Panc1 (cell line): ENCODE results near the gene KIF21A. TPM values are rescaled to one million over a fixed set of nuclear protein-coding genes. Genes with fewer than 3 reads are reported as not detected.

Experiments
- ATAC-seq: fragments of 200-7000 bp; cut with Tn5 transposase; 2 replicates; pipeline ENCODE4 v1.9.1; 2020; ENCODE audit warnings: mild to moderate bottlenecking, moderate library complexity
- BruUV-seq: library from RNA; stranded (reverse); fragments of 400-500 nt; replicated peaks from 2 replicates; lab custom pipeline; 2021; lab: Mats Ljungman, UMichigan
- CTCF ChIA-PET: fragments of 300-600 bp; sonication (Branson Sonifier 250); formaldehyde crosslinking; loops from one replicate; lab custom pipeline; 2022; ENCODE audit warnings: antibody characterized with exemption; lab: Charles Lee
- POLR2A ChIA-PET: fragments of 300-600 bp; sonication (Branson Sonifier 250); formaldehyde crosslinking; loops from one replicate; lab custom pipeline; 2022; ENCODE audit warnings: antibody characterized with exemption; lab: Charles Lee
- DNase-seq: peaks from one replicate; pipeline ENCODE4 v3.0.0-alpha.2; 2010; ENCODE audit warnings: low read depth, low spot score
- H3K27ac ChIP-seq: 2 replicates; pipeline ENCODE4 v1.5.1; 2011; ENCODE audit warnings: mild to moderate bottlenecking, low read length, inconsistent platforms
- H3K27me3 ChIP-seq: fragments of 200-500 bp; sonication (Bioruptor generic); 2 replicates; pipeline ENCODE4 v1.6.0; 2014; ENCODE audit warnings: low read length, inconsistent platforms; ENCODE audit not compliant: control insufficient read depth, insufficient read depth
- H3K36me3 ChIP-seq: fragments of 200-500 bp; sonication (Bioruptor generic); 2 replicates; pipeline ENCODE4 v1.5.1; 2014; ENCODE audit warnings: inconsistent platforms, mild to moderate bottlenecking, low read length, moderate library complexity; ENCODE audit not compliant: control insufficient read depth, insufficient read depth
- H3K4me1 ChIP-seq: 2 replicates; pipeline ENCODE4 v1.5.1; 2011; ENCODE audit warnings: inconsistent platforms, mild to moderate bottlenecking, low read length, moderate library complexity; ENCODE audit not compliant: control insufficient read depth, insufficient read depth
- H3K4me3 ChIP-seq, 2 experiments: 2 replicates each; pipeline ENCODE4 v1.5.1; 2011 to 2012; ENCODE audit warnings: low read depth in 2 of 2, low read length in 2 of 2, mild to moderate bottlenecking in 2 of 2, inconsistent platforms in 1 of 2, moderate library complexity in 1 of 2
- H3K9me3 ChIP-seq: fragments of 200-500 bp; sonication (Bioruptor generic); 2 replicates; pipeline ENCODE4 v1.5.1; 2014; ENCODE audit warnings: low read depth, mild to moderate bottlenecking, inconsistent platforms, low read length, moderate library complexity; ENCODE audit not compliant: control insufficient read depth, insufficient read depth
- POLR2AphosphoS5 ChIP-seq: IDR thresholded peaks from 2 replicates; pipeline ENCODE4 v1.6.1; 2012; ENCODE audit warnings: mild to moderate bottlenecking, low read depth, low read length, moderate library complexity
- SIN3A ChIP-seq: IDR thresholded peaks from 2 replicates; pipeline ENCODE4 v1.6.1; 2012; ENCODE audit warnings: low read depth, mild to moderate bottlenecking, low read length, moderate library complexity, borderline replicate concordance; ENCODE audit not compliant: insufficient read depth
- TCF7L2 ChIP-seq: IDR thresholded peaks from 2 replicates; pipeline ENCODE4 v1.6.1; 2011; ENCODE audit warnings: mild to moderate bottlenecking, low read depth, low read length, inconsistent platforms
- in situ Hi-C: cut with HindIII; loops from 2 replicates; pipeline ENCODE4 v1.10.0; 2016; ENCODE audit warnings: low sequenced_read_pairs, low pct_unique_long_range_greater_than_20kb
- intact Hi-C: fragments of 100-400 bp; cut with micrococcal nuclease; formaldehyde crosslinking; loops from one replicate; pipeline ENCODE4 v1.10.0; 2022; ENCODE audit not compliant: unreplicated experiment
- total RNA-seq: library from RNA; stranded (reverse); gene quantifications from one replicate; pipeline ENCODE4 v1.2.1, GENCODE V29; 2021; ENCODE audit not compliant: unreplicated experiment
- TF ChIP-seq, protein P1 (sequence below), 2 experiments: IDR thresholded peaks; 2 replicates each; pipeline ENCODE4 v1.6.1; 2011 to 2012; ENCODE audit warnings: low read depth in 2 of 2, control low read depth in 1 of 2, low read length in 1 of 2, mild to moderate bottlenecking in 1 of 2, moderate library complexity in 1 of 2; ENCODE audit not compliant: insufficient read depth in 1 of 2
- TF ChIP-seq, protein P2 (sequence below): fragments of 450-650 bp; IDR thresholded peaks from 2 replicates; pipeline ENCODE4 v1.5.1; 2017; ENCODE audit warnings: mild to moderate bottlenecking

KIF21A gene
- total RNA-seq, 1 experiment from 2014 or later, result 25.6 TPM

DNA sequence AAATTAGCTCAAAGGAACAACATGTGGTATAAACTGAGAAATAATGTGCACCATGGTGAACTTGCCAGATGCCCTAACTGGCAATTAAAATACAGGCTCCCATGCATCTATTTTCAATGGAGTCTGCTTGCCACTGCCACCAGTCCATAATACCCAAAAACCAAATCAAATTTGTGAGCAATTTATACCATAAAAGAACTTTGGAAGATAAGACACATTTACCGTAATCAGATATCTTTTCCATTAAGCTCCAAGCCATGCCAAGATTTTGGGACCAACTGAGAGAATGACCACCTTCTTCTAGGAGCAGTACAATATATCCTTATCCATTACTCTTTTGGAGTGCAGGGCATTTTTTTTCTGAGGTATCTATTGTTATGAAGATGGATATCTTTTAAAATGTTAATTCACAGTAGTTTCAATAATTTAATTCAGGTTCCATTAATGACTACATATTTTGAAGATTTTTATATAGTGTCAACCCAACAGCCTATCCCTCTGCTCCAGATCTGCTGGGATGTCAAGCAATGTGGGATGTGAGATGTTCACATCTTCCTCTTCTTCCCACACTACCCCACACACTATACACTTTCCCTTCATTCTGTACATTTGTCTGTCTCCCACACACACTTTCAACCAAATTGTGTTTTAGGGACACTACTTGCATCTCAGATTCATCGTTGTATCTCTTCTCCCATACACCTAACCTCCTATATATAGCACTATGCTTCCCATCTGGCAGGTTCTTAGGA lies 53.3 kb downstream of the KIF21A start:
- Histone ChIP-seq H3K27me3 (no peaks in the 10 kb centered on the region), H3K36me3 (no peaks in the 10 kb centered on the region), H3K9me3 (no peaks in the 10 kb centered on the region), H3K4me1 (no peaks in the 10 kb centered on the region), H3K4me3 (no peak overlapping the region), H3K27ac (no peak overlapping the region)
- no TSS peak for BruUV-seq
- no peak for TF ChIP-seq TCF7L2
- TF ChIP-seq, protein P1, sequence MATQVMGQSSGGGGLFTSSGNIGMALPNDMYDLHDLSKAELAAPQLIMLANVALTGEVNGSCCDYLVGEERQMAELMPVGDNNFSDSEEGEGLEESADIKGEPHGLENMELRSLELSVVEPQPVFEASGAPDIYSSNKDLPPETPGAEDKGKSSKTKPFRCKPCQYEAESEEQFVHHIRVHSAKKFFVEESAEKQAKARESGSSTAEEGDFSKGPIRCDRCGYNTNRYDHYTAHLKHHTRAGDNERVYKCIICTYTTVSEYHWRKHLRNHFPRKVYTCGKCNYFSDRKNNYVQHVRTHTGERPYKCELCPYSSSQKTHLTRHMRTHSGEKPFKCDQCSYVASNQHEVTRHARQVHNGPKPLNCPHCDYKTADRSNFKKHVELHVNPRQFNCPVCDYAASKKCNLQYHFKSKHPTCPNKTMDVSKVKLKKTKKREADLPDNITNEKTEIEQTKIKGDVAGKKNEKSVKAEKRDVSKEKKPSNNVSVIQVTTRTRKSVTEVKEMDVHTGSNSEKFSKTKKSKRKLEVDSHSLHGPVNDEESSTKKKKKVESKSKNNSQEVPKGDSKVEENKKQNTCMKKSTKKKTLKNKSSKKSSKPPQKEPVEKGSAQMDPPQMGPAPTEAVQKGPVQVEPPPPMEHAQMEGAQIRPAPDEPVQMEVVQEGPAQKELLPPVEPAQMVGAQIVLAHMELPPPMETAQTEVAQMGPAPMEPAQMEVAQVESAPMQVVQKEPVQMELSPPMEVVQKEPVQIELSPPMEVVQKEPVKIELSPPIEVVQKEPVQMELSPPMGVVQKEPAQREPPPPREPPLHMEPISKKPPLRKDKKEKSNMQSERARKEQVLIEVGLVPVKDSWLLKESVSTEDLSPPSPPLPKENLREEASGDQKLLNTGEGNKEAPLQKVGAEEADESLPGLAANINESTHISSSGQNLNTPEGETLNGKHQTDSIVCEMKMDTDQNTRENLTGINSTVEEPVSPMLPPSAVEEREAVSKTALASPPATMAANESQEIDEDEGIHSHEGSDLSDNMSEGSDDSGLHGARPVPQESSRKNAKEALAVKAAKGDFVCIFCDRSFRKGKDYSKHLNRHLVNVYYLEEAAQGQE (IDR thresholded peaks at IDR 0.05; ENCODE audit: insufficient read depth in 1 of 2, low read depth in 2 of 2, low read length in 1 of 2), result no peak
- CTCF ChIA-PET, result no interaction called here
- DNase-seq, result no peak
- no peak for ATAC-seq
- POLR2A ChIA-PET, result no interaction called here
- intact Hi-C loops, result no loop called here
- in situ Hi-C loops, result no loop called here

GRCh38 chr12:39386335-39386734 lies 56.6 kb downstream of the KIF21A start:
- no peak for DNase-seq
- Histone ChIP-seq H3K4me3 (no peak overlapping the region), H3K9me3 (no peaks in the 10 kb centered on the region), H3K27me3 (no peaks in the 10 kb centered on the region), H3K36me3 (no peaks in the 10 kb centered on the region), H3K27ac (no peak overlapping the region), H3K4me1 (no peaks in the 10 kb centered on the region)
- CTCF ChIA-PET, result no interaction called here
- intact Hi-C loops, result no loop called here
- no peak for ATAC-seq
- BruUV-seq, result no TSS peak
- TF ChIP-seq POLR2AphosphoS5, result no peak
- TF ChIP-seq, protein P2, sequence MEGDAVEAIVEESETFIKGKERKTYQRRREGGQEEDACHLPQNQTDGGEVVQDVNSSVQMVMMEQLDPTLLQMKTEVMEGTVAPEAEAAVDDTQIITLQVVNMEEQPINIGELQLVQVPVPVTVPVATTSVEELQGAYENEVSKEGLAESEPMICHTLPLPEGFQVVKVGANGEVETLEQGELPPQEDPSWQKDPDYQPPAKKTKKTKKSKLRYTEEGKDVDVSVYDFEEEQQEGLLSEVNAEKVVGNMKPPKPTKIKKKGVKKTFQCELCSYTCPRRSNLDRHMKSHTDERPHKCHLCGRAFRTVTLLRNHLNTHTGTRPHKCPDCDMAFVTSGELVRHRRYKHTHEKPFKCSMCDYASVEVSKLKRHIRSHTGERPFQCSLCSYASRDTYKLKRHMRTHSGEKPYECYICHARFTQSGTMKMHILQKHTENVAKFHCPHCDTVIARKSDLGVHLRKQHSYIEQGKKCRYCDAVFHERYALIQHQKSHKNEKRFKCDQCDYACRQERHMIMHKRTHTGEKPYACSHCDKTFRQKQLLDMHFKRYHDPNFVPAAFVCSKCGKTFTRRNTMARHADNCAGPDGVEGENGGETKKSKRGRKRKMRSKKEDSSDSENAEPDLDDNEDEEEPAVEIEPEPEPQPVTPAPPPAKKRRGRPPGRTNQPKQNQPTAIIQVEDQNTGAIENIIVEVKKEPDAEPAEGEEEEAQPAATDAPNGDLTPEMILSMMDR, result no peak
- no peak for TF ChIP-seq SIN3A
- TF ChIP-seq TCF7L2, result no peak
- TF ChIP-seq, protein P1 (IDR thresholded peaks at IDR 0.05; ENCODE audit: insufficient read depth in 1 of 2, low read depth in 2 of 2, low read length in 1 of 2), result no peak
- in situ Hi-C loops, result no loop called here
- POLR2A ChIA-PET, result no interaction called here
